HFFc6 (cell line): ENCODE data around the gene TRIM31. TPM values are rescaled to one million over a fixed set of nuclear protein-coding genes. Genes with fewer than 3 reads are reported as not detected.

Experiments
- DNase-seq: peaks from one replicate; pipeline ENCODE4 v3.0.0-alpha.2; 2018
- H3K27ac Mint-ChIP-seq: 2 replicates; pipeline ENCODE4 v1.8.0; 2020; ENCODE audit warnings: mild to moderate bottlenecking, mixed read lengths
- H3K27me3 Mint-ChIP-seq: 2 replicates; pipeline ENCODE4 v1.8.0; 2021; ENCODE audit warnings: mild to moderate bottlenecking, moderate library complexity, mixed read lengths; ENCODE audit not compliant: insufficient read depth
- H3K36me3 Mint-ChIP-seq: 2 replicates; pipeline ENCODE4 v1.8.0; 2021; ENCODE audit warnings: low read depth, mixed read lengths
- H3K4me1 Mint-ChIP-seq: 2 replicates; pipeline ENCODE4 v1.8.0; 2020; ENCODE audit warnings: low read depth, mixed read lengths
- H3K4me3 Mint-ChIP-seq: 2 replicates; pipeline ENCODE4 v1.8.0; 2020; ENCODE audit warnings: mild to moderate bottlenecking, moderate library complexity, mixed read lengths
- H3K9me3 Mint-ChIP-seq: 2 replicates; pipeline ENCODE4 v1.8.0; 2020; ENCODE audit warnings: mild to moderate bottlenecking, mixed read lengths
- CTCF ChIP-seq: fragments of 200-600 bp; sonication (generic); IDR thresholded peaks from 2 replicates; pipeline ENCODE4 v1.5.0; 2021; ENCODE audit warnings: antibody characterized with exemption, mild to moderate bottlenecking
- total RNA-seq, 6 experiments: library from RNA; stranded (reverse); fragmentation: NEBNext Ultra II Directional; extraction: Animal tissue kit (Norgen Biotek cat#: 25700); gene quantifications; 2 replicates in 1 of 6; 3 replicates in 5 of 6; pipeline ENCODE4 v1.2.3, GENCODE V29; 2021

Gene TRIM31
- total RNA-seq, 6 experiments from 2014 or later: not detected

GRCh38 chr6:30075094-30075789 lies 37.6 kb downstream of the TRIM31 start, which contains the start of gene RNF39:
Gene RNF39, minus strand, starts transcription at chr6:30075769. Its CDS starts 184 bp downstream, at chr6:30075585.
- no peak for TF ChIP-seq CTCF
- H3K27me3 Mint-ChIP-seq: peaks cover 67% of the 10 kb centered on the region
- H3K9me3 Mint-ChIP-seq: no peaks in the 10 kb centered on the region
- no peak within 1 kb of the TSS for H3K27ac Mint-ChIP-seq
- H3K4me3 Mint-ChIP-seq: peak within 1 kb of the TSS; percentile 41; the same call in 1 of the 2 replicates
- DNase-seq: no peak
- peaks cover 10% of the 10 kb centered on the region for H3K4me1 Mint-ChIP-seq
- H3K36me3 Mint-ChIP-seq: peaks cover 16% of the 10 kb centered on the region

GRCh38 chr6:30074331-30075093 lies 38.4 kb downstream of the TRIM31 start:
- H3K4me1 Mint-ChIP-seq: peaks cover 5% of the 10 kb centered on the region; the same call in 1 of the 2 replicates
- no peaks in the 10 kb centered on the region for H3K9me3 Mint-ChIP-seq
- H3K36me3 Mint-ChIP-seq: peaks cover 23% of the 10 kb centered on the region
- H3K4me3 Mint-ChIP-seq: peak overlapping the region; percentile 41; the same call in 1 of the 2 replicates
- DNase-seq: no peak
- H3K27ac Mint-ChIP-seq: no peak overlapping the region
- TF ChIP-seq CTCF: no peak
- H3K27me3 Mint-ChIP-seq: peaks cover 62% of the 10 kb centered on the region

- H3K27me3 Mint-ChIP-seq: peaks cover 56% of the 10 kb centered on the region
- H3K4me3 Mint-ChIP-seq: peak overlapping the region; percentile 16; the same call in 1 of the 2 replicates
- peaks cover 24% of the 10 kb centered on the region for H3K36me3 Mint-ChIP-seq
These were observed 39.2 kb downstream of the TRIM31 start for GRCh38 chr6:30073489-30074235.

GRCh38 chr6:30071858-30072257 lies 41.0 kb downstream of the TRIM31 start:
- no peak for TF ChIP-seq CTCF
- no peak for DNase-seq
- H3K27me3 Mint-ChIP-seq: peaks cover 45% of the 10 kb centered on the region
- no peaks in the 10 kb centered on the region for H3K9me3 Mint-ChIP-seq
- peaks cover 30% of the 10 kb centered on the region for H3K36me3 Mint-ChIP-seq
- H3K27ac Mint-ChIP-seq: no peak overlapping the region
- no peak overlapping the region for H3K4me3 Mint-ChIP-seq
- peaks cover 20% of the 10 kb centered on the region for H3K4me1 Mint-ChIP-seq

More at GRCh38 chr6:30073489-30074235, 39.2 kb downstream of the TRIM31 start:
- Mint-ChIP-seq H3K9me3 (no peaks in the 10 kb centered on the region), H3K4me1 (peaks cover 5% of the 10 kb centered on the region; the same call in 1 of the 2 replicates), H3K27ac (no peak overlapping the region)
- no peak for DNase-seq
- no peak for TF ChIP-seq CTCF

GRCh38 chr6:30071081-30071818 lies 41.6 kb downstream of the TRIM31 start:
- no peak for DNase-seq
- H3K4me3 Mint-ChIP-seq: no peak overlapping the region
- H3K36me3 Mint-ChIP-seq: peaks cover 30% of the 10 kb centered on the region
- no peak overlapping the region for H3K27ac Mint-ChIP-seq
- H3K9me3 Mint-ChIP-seq: no peaks in the 10 kb centered on the region
- H3K4me1 Mint-ChIP-seq: peaks cover 25% of the 10 kb centered on the region
- peaks cover 43% of the 10 kb centered on the region for H3K27me3 Mint-ChIP-seq
- TF ChIP-seq CTCF: no peak
